ENCODE data around the gene KRT6A.

- no peak for TF ChIP-seq EZH2phosphoT487 (IDR thresholded peaks at IDR 0.05; ENCODE audit: borderline replicate concordance)
- TF ChIP-seq CTCF (conservative IDR thresholded peaks at IDR 0.05; ENCODE audit: low read length), result no peak
Measured at GRCh38 chr12:52526511-52526951, 33.5 kb upstream of the KRT6A start.
